Measurements from ENCODE around the gene DPT.

The DPT gene

GRCh38 chr1:168726719-168727118 lies 2.3 kb downstream of the DPT start:
- Histone ChIP-seq H3K36me3 (replicated peaks) (no peaks in the 10 kb centered on the region), H3K4me1 (no peaks in the 10 kb centered on the region), H3K9me3 (no peaks in the 10 kb centered on the region), H3K27me3 (ENCODE audit: low read depth) (no peaks in the 10 kb centered on the region), H3K4me3 (no peak overlapping the region)
- in situ Hi-C loops (cut with MboI; ENCODE audit: low sequenced_read_pairs): no loop called here
- DNase-seq (ENCODE audit: low spot score in 2 of 2): no peak

GRCh38 chr1:168726281-168726680 lies 2.7 kb downstream of the DPT start:
- DNase-seq (ENCODE audit: low spot score in 2 of 2): no peak
- Histone ChIP-seq H3K36me3 (replicated peaks) (no peaks in the 10 kb centered on the region), H3K4me1 (no peaks in the 10 kb centered on the region), H3K27me3 (ENCODE audit: low read depth) (no peaks in the 10 kb centered on the region), H3K4me3 (no peak overlapping the region), H3K9me3 (no peaks in the 10 kb centered on the region)
- in situ Hi-C loops (cut with MboI; ENCODE audit: low sequenced_read_pairs): no loop called here

- Histone ChIP-seq H3K36me3 (replicated peaks) (no peaks in the 10 kb centered on the region), H3K4me3 (no peak overlapping the region), H3K27me3 (ENCODE audit: low read depth) (no peaks in the 10 kb centered on the region), H3K9me3 (no peaks in the 10 kb centered on the region), H3K4me1 (no peaks in the 10 kb centered on the region)
- DNase-seq (ENCODE audit: low spot score in 2 of 2): no peak
- in situ Hi-C loops (cut with MboI; ENCODE audit: low sequenced_read_pairs): no loop called here
These were observed 3.2 kb downstream of the DPT start for GRCh38 chr1:168725831-168726230.

- Histone ChIP-seq H3K4me3 (no peak overlapping the region), H3K27me3 (ENCODE audit: low read depth) (no peaks in the 10 kb centered on the region), H3K36me3 (replicated peaks) (no peaks in the 10 kb centered on the region), H3K9me3 (no peaks in the 10 kb centered on the region), H3K4me1 (no peaks in the 10 kb centered on the region)
- in situ Hi-C loops (cut with MboI; ENCODE audit: low sequenced_read_pairs): no loop called here
- DNase-seq (ENCODE audit: low spot score in 2 of 2): no peak
These were observed 3.9 kb downstream of the DPT start for GRCh38 chr1:168725060-168725459.

- no peak for DNase-seq (ENCODE audit: low spot score in 2 of 2)
- Histone ChIP-seq H3K4me1 (no peaks in the 10 kb centered on the region), H3K4me3 (no peak overlapping the region), H3K27me3 (ENCODE audit: low read depth) (no peaks in the 10 kb centered on the region), H3K9me3 (no peaks in the 10 kb centered on the region), H3K36me3 (replicated peaks) (no peaks in the 10 kb centered on the region)
- in situ Hi-C loops (cut with MboI; ENCODE audit: low sequenced_read_pairs): no loop called here
These were observed 6.0 kb downstream of the DPT start for GRCh38 chr1:168723000-168723399.

- Histone ChIP-seq H3K4me3 (no peak overlapping the region), H3K36me3 (replicated peaks) (no peaks in the 10 kb centered on the region), H3K9me3 (no peaks in the 10 kb centered on the region), H3K4me1 (no peaks in the 10 kb centered on the region), H3K27me3 (ENCODE audit: low read depth) (no peaks in the 10 kb centered on the region)
- no peak for DNase-seq (ENCODE audit: low spot score in 2 of 2)
- in situ Hi-C loops (cut with MboI; ENCODE audit: low sequenced_read_pairs): no loop called here
These were observed 8.2 kb downstream of the DPT start for GRCh38 chr1:168720839-168721238.

GRCh38 chr1:168719306-168720111 lies 9.5 kb downstream of the DPT start:
- H3K27me3 ChIP-seq (ENCODE audit: low read depth): no peaks in the 10 kb centered on the region

GRCh38 chr1:168717906-168718891 lies 10.8 kb downstream of the DPT start:
- in situ Hi-C loops (cut with MboI; ENCODE audit: low sequenced_read_pairs): no loop called here
- DNase-seq (ENCODE audit: low spot score in 2 of 2): no peak
- no peaks in the 10 kb centered on the region for H3K4me1 ChIP-seq

More at GRCh38 chr1:168719306-168720111, 9.5 kb downstream of the DPT start:
- Histone ChIP-seq H3K9me3 (no peaks in the 10 kb centered on the region), H3K4me1 (no peaks in the 10 kb centered on the region), H3K36me3 (replicated peaks) (no peaks in the 10 kb centered on the region), H3K4me3 (no peak overlapping the region)
- in situ Hi-C loops (cut with MboI; ENCODE audit: low sequenced_read_pairs): no loop called here
- no peak for DNase-seq (ENCODE audit: low spot score in 2 of 2)

GRCh38 chr1:168714012-168714411 lies 15.0 kb downstream of the DPT start:
- no peaks in the 10 kb centered on the region for H3K27me3 ChIP-seq (ENCODE audit: low read depth)
- no peaks in the 10 kb centered on the region for H3K9me3 ChIP-seq
- no peaks in the 10 kb centered on the region for H3K36me3 ChIP-seq (replicated peaks)
- H3K4me3 ChIP-seq: no peak overlapping the region
- H3K4me1 ChIP-seq: no peaks in the 10 kb centered on the region
- DNase-seq (ENCODE audit: low spot score in 2 of 2): no peak
- in situ Hi-C loops (cut with MboI; ENCODE audit: low sequenced_read_pairs): no loop called here

More at GRCh38 chr1:168717906-168718891, 10.8 kb downstream of the DPT start:
- Histone ChIP-seq H3K36me3 (replicated peaks) (no peaks in the 10 kb centered on the region), H3K9me3 (no peaks in the 10 kb centered on the region), H3K27me3 (ENCODE audit: low read depth) (no peaks in the 10 kb centered on the region), H3K4me3 (no peak overlapping the region)

- Histone ChIP-seq H3K9me3 (no peaks in the 10 kb centered on the region), H3K4me1 (no peaks in the 10 kb centered on the region), H3K4me3 (no peak overlapping the region), H3K27me3 (ENCODE audit: low read depth) (no peaks in the 10 kb centered on the region), H3K36me3 (replicated peaks) (no peaks in the 10 kb centered on the region)
- DNase-seq (ENCODE audit: low spot score in 2 of 2): no peak
- in situ Hi-C loops (cut with MboI; ENCODE audit: low sequenced_read_pairs): no loop called here
These were observed 19.3 kb downstream of the DPT start for GRCh38 chr1:168709405-168710363.

- in situ Hi-C loops (cut with MboI; ENCODE audit: low sequenced_read_pairs): no loop called here
- DNase-seq (ENCODE audit: low spot score in 2 of 2): no peak
These were observed 20.2 kb downstream of the DPT start for GRCh38 chr1:168708698-168709404.

GRCh38 chr1:168706391-168706992 lies 22.5 kb downstream of the DPT start:
- Histone ChIP-seq H3K27me3 (ENCODE audit: low read depth) (no peaks in the 10 kb centered on the region), H3K4me1 (no peaks in the 10 kb centered on the region), H3K9me3 (no peaks in the 10 kb centered on the region), H3K4me3 (no peak overlapping the region), H3K36me3 (replicated peaks) (no peaks in the 10 kb centered on the region)
- DNase-seq (ENCODE audit: low spot score in 2 of 2): no peak
- in situ Hi-C loops (cut with MboI; ENCODE audit: low sequenced_read_pairs): no loop called here

More at GRCh38 chr1:168708698-168709404, 20.2 kb downstream of the DPT start:
- H3K27me3 ChIP-seq (ENCODE audit: low read depth): no peaks in the 10 kb centered on the region
- no peaks in the 10 kb centered on the region for H3K4me1 ChIP-seq
- no peaks in the 10 kb centered on the region for H3K36me3 ChIP-seq (replicated peaks)
- H3K9me3 ChIP-seq: no peaks in the 10 kb centered on the region
- H3K4me3 ChIP-seq: no peak overlapping the region

All from HAP-1 (cell line).